HG03571 (cell line): ENCODE measurements around the gene GRAMD1B.
A peak's percentile ranks its signal among the peaks of the same experiment; 100 is the strongest.
"Not testable (repeated sequence)": the region's sequence is repeated elsewhere in the genome, so short reads cannot be mapped to it uniquely, and the experiment has no call there.

Experiments
- ATAC-seq: cut with Tn5 transposase; IDR thresholded peaks from one replicate; pipeline ENCODE4 v1.9.1; 2021; ENCODE audit not compliant: unreplicated experiment

GRAMD1B gene

GRCh38 chr11:123562158-123562557 lies 132.1 kb downstream of the GRAMD1B start:
- no peak for ATAC-seq

GRCh38 chr11:123562829-123563228 lies 132.8 kb downstream of the GRAMD1B start:
- no peak for ATAC-seq

GRCh38 chr11:123564221-123564620 lies 134.2 kb downstream of the GRAMD1B start:
- no peak for ATAC-seq

DNA sequence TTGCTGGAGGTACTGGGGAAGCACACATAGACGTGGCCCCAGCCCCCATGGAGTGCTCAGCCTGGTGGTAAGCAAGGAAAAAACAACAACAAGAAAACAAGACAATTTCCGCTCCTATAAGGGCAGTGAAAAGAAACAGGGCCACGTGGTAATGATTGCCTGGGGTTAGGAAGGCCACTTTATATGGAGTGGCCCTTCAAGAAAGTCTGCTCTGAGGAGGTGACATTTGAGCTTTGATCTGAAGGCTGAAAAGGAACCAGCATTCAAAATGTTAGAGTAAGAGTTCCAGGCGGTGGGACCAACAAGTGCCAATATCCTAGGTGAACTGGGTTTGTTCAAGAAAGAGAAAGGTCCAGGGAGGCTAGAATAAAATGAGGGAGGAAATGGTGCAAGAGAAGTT lies 136.8 kb downstream of the GRAMD1B start:
- ATAC-seq, result no peak

DNA sequence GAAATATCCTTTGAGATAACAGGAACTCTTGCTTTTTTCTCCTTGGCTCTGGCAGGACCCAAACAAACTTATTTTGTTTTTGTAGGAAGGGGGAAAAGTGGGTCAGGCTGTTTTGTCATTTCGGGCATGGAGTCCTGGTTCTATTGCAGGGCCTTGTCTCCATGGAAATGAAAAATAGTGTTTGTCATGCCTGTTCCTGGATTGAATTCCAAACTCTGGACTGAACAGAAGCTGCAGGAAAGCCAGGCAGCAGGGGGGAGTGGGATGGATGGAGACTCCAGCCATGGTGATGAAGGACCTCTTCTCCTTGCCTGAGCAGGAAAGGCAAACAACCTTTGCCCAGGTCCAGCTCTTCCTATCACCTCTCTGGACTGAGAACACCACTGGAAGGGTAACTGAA lies 137.4 kb downstream of the GRAMD1B start:
- no peak for ATAC-seq

DNA sequence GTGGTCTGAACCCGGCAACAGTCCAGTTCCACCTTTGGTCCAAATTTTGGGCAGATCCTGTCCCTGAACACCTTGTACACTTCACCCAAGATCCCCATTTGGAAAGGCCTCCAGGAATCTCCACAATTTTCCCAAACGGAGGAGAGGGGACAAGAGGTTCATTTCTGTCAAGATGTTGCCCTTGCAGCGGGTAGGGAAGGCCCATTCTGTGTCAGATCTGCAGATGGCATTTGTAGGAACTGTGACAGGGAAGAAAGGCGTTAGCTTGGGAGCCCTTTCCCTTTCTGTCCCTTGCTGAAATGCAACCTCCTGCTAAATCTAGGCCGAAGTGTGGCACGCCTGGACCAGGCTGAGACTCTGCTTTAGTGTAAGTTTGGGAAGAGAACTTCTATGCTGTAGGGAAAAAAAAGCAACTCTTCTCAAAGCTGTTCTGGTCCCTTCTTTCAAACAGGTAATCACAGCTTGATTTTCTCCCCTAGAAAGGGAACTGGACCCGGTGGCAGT lies 138.3 kb downstream of the GRAMD1B start:
- no peak for ATAC-seq

DNA sequence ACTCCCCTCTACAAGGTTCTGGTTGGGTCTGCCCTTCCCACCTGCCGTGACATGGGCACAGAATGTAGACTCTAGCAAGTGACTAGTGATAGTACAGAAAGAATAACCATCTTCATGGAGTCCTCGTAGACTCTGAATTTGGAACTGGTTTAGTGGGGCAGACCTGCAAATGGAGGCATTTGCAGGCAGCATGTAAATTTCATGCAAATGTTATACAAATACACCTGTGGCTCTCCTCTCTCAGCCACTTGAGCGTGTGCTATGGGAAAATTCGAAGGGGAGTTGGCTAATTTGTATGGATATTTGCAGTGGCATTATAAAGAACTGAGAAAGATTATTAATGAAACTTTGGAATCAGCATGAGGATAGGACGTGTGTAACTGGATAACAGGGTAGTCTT lies 139.3 kb downstream of the GRAMD1B start:
- ATAC-seq, result no peak

- ATAC-seq, result no peak
Measured at GRCh38 chr11:123570939-123571580, 141.0 kb downstream of the GRAMD1B start.

DNA sequence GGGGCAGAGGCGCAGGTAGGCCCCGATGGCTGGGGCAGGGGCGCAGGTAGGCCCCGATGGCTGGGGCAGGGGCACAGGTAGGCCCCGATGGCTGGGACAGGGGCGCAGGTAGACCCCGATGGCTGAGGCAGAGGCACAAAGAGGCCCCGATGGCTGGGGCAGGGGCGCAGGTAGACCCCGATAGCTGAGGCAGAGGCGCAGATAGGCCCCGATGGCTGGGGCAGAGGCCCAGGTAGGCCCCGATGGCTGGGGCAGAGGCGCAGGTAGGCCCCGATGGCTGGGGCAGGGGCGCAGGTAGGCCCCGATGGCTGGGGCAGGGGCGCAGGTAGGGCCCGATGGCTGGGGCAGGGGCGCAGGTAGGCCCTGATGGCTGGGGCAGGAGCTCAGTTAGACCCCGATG lies 142.7 kb downstream of the GRAMD1B start:
- ATAC-seq, result not testable (repeated sequence)

- ATAC-seq, result no peak
Measured at GRCh38 chr11:123573286-123573685, 143.2 kb downstream of the GRAMD1B start.

- no peak for ATAC-seq
Measured at GRCh38 chr11:123575441-123575840, 145.4 kb downstream of the GRAMD1B start.

- ATAC-seq, result no peak
Measured at GRCh38 chr11:123576082-123576481, 146.0 kb downstream of the GRAMD1B start.

DNA sequence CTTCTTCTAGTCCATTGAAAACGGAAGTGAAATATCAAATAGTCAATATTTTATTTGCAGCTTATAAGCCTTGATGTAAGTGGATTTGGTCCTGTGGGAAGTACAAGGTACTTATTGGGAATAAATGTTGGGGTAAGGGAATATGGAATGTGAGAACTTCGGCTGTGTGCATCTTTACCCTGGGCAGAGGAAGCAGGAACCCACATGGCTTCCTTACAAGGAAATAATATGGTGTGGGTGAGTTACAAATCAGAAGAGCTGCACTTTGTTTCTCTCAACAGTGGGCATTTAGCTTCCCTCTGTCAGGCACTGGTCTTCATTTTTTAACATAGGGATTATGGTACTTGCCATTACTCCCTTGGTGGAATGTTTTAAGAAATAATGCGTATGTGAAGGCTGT lies 146.4 kb downstream of the GRAMD1B start:
- ATAC-seq, result no peak

GRCh38 chr11:123577081-123577598 lies 147.1 kb downstream of the GRAMD1B start:
- ATAC-seq, result no peak

DNA sequence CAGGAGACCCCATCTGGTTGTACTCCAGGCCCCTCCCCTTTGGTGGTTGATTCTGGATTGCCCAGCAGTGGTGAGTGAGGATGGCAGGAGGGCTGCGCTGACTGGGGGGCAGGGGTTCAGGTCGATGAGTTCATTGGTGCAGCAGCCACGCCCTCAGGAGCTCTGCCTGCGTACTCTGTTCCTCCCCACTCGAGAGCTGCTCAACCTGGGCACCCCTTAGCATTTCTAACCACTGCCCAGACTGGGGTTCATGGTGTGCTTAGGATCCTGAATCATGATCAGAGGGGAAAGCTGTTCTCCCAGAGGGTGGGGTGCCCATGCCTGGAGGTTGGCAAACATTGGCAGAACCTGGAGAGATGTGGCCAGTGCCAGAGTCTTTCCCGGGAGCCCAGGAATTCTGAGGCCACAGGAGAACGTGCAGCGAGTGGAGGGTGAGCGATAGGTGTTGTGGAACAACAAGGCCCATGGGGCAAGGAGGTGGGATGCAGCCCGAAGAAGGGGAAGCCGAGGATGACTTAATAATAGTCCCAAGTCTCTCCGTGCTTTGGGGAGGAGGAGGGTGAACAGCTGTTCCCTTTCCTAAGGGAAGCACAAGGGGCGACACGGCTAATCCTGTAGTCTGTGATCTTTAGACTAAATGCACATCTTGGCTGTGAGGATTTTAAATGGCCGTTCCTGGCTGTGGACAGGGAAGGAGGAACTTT lies 148.9 kb downstream of the GRAMD1B start:
- no peak for ATAC-seq

- no peak for ATAC-seq
Measured at GRCh38 chr11:123579482-123579812, 149.4 kb downstream of the GRAMD1B start.

DNA sequence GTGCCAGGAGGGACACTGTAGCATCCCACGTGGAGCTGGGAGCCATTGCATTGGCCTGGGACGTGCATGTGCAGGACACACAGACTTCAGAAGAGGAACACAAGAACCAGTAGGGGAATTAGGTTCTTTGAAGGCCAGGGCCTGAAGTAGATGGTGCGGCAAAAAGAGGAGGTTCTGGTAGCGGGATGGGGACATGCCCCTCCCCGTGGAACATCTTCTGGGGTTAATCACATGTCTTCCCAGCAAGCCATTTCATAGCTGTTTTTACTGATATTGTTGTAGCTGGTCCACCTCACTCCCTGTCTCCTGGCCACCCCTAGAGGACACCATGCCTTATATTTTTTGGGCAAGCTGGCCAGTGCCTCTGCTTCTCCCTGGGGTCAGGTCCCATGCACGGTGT lies 150.1 kb downstream of the GRAMD1B start:
- ATAC-seq, result no peak

GRCh38 chr11:123580557-123581275 lies 150.6 kb downstream of the GRAMD1B start:
- ATAC-seq, result peak; percentile 75

GRCh38 chr11:123581651-123582399 lies 151.8 kb downstream of the GRAMD1B start:
- ATAC-seq, result no peak

DNA sequence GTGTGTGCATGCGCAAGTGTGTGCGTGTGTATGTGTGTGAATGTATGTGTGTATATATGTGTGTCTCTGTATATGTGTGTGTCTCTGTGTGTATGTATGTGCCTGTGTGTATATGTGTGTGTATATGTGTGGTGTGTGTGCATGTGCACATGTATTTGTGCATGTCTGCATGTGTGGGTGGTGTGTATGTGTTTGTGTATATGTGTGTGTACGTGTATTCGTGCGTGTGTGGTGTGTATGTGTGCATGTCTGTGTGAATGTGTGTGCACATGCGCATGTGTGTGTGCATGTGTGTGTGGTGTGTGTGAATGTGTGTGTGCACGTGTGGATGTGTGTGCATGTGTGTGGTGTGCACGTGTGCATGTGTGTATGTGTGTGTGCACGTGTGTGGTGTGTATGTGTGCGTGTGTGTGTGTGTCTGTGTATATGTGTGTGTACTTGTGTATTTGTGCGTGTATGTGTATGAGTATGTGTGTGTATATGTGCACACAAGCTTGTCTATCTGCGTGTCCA lies 153.0 kb downstream of the GRAMD1B start:
- ATAC-seq, result no peak

GRCh38 chr11:123584186-123584585 lies 154.1 kb downstream of the GRAMD1B start:
- no peak for ATAC-seq
